HG02970 (cell line): ENCODE measurements around the gene CETN1.

ENCODE experiments used
- ATAC-seq: cut with Tn5 transposase; IDR thresholded peaks from one replicate; pipeline ENCODE4 v1.9.1; 2021; ENCODE audit warnings: mild to moderate bottlenecking, moderate library complexity, moderate number of reproducible peaks; ENCODE audit not compliant: unreplicated experiment, low FRiP score

The CETN1 gene

GRCh38 chr18:580154-580553 is at the start of gene CETN1:
TSS of gene CETN1 (plus strand) at chr18:580380. CDS start at chr18:580409, 29 bp downstream.
- no peak for ATAC-seq

GRCh38 chr18:532018-532417 is 48.2 kb upstream of the CETN1 start:
- no peak for ATAC-seq

GRCh38 chr18:532632-533031 is 47.5 kb upstream of the CETN1 start:
- no peak for ATAC-seq

GRCh38 chr18:533995-534601 is 46.1 kb upstream of the CETN1 start:
- no peak for ATAC-seq

GRCh38 chr18:543447-544078 is 36.6 kb upstream of the CETN1 start:
- ATAC-seq: no peak

GRCh38 chr18:549967-550366 is 30.2 kb upstream of the CETN1 start:
- no peak for ATAC-seq

GRCh38 chr18:551404-552061 is 28.6 kb upstream of the CETN1 start:
- peak; percentile 93 for ATAC-seq

GRCh38 chr18:555705-556457 is 24.3 kb upstream of the CETN1 start:
- ATAC-seq: no peak

GRCh38 chr18:564708-565561 is 15.2 kb upstream of the CETN1 start:
- no peak for ATAC-seq

- no peak for ATAC-seq
Observed at GRCh38 chr18:565562-566061, 14.6 kb upstream of the CETN1 start.

GRCh38 chr18:567122-567521 is 13.1 kb upstream of the CETN1 start:
- no peak for ATAC-seq

GRCh38 chr18:568731-569130 is 11.4 kb upstream of the CETN1 start:
- no peak for ATAC-seq

GRCh38 chr18:570256-570655 is 9.9 kb upstream of the CETN1 start:
- ATAC-seq: no peak

- ATAC-seq: no peak
Observed at GRCh38 chr18:570697-571096, 9.5 kb upstream of the CETN1 start.

- ATAC-seq: no peak
Observed at GRCh38 chr18:572091-572830, 7.9 kb upstream of the CETN1 start.

GRCh38 chr18:572831-573289 is 7.3 kb upstream of the CETN1 start:
- ATAC-seq: no peak

- no peak for ATAC-seq
Observed at GRCh38 chr18:573385-573784, 6.8 kb upstream of the CETN1 start.

- ATAC-seq: no peak
Observed at GRCh38 chr18:574149-574860, 5.9 kb upstream of the CETN1 start.
